Panc1 (cell line): ENCODE measurements around the gene PCNT. TPM values are rescaled to one million over a fixed set of nuclear protein-coding genes. Genes with fewer than 3 reads are reported as not detected.

ENCODE experiments used
- ATAC-seq: fragments of 200-7000 bp; cut with Tn5 transposase; 2 replicates; pipeline ENCODE4 v1.9.1; 2020; ENCODE audit warnings: mild to moderate bottlenecking, moderate library complexity
- BruUV-seq: library from RNA; stranded (reverse); fragments of 400-500 nt; replicated peaks from 2 replicates; lab custom pipeline; 2021; lab: Mats Ljungman, UMichigan
- CTCF ChIA-PET: fragments of 300-600 bp; sonication (Branson Sonifier 250); formaldehyde crosslinking; loops from one replicate; lab custom pipeline; 2022; ENCODE audit warnings: antibody characterized with exemption; lab: Charles Lee
- POLR2A ChIA-PET: fragments of 300-600 bp; sonication (Branson Sonifier 250); formaldehyde crosslinking; loops from one replicate; lab custom pipeline; 2022; ENCODE audit warnings: antibody characterized with exemption; lab: Charles Lee
- DNase-seq: peaks from one replicate; pipeline ENCODE4 v3.0.0-alpha.2; 2010; ENCODE audit warnings: low read depth, low spot score
- H3K27ac ChIP-seq: 2 replicates; pipeline ENCODE4 v1.5.1; 2011; ENCODE audit warnings: mild to moderate bottlenecking, low read length, inconsistent platforms
- H3K27me3 ChIP-seq: fragments of 200-500 bp; sonication (Bioruptor generic); 2 replicates; pipeline ENCODE4 v1.6.0; 2014; ENCODE audit warnings: low read length, inconsistent platforms; ENCODE audit not compliant: control insufficient read depth, insufficient read depth
- H3K36me3 ChIP-seq: fragments of 200-500 bp; sonication (Bioruptor generic); 2 replicates; pipeline ENCODE4 v1.5.1; 2014; ENCODE audit warnings: inconsistent platforms, mild to moderate bottlenecking, low read length, moderate library complexity; ENCODE audit not compliant: control insufficient read depth, insufficient read depth
- H3K4me1 ChIP-seq: 2 replicates; pipeline ENCODE4 v1.5.1; 2011; ENCODE audit warnings: inconsistent platforms, mild to moderate bottlenecking, low read length, moderate library complexity; ENCODE audit not compliant: control insufficient read depth, insufficient read depth
- H3K4me3 ChIP-seq, 2 experiments: 2 replicates each; pipeline ENCODE4 v1.5.1; 2011 to 2012; ENCODE audit warnings: low read depth in 2 of 2, low read length in 2 of 2, mild to moderate bottlenecking in 2 of 2, inconsistent platforms in 1 of 2, moderate library complexity in 1 of 2
- H3K9me3 ChIP-seq: fragments of 200-500 bp; sonication (Bioruptor generic); 2 replicates; pipeline ENCODE4 v1.5.1; 2014; ENCODE audit warnings: low read depth, mild to moderate bottlenecking, inconsistent platforms, low read length, moderate library complexity; ENCODE audit not compliant: control insufficient read depth, insufficient read depth
- POLR2AphosphoS5 ChIP-seq: IDR thresholded peaks from 2 replicates; pipeline ENCODE4 v1.6.1; 2012; ENCODE audit warnings: mild to moderate bottlenecking, low read depth, low read length, moderate library complexity
- SIN3A ChIP-seq: IDR thresholded peaks from 2 replicates; pipeline ENCODE4 v1.6.1; 2012; ENCODE audit warnings: low read depth, mild to moderate bottlenecking, low read length, moderate library complexity, borderline replicate concordance; ENCODE audit not compliant: insufficient read depth
- TCF7L2 ChIP-seq: IDR thresholded peaks from 2 replicates; pipeline ENCODE4 v1.6.1; 2011; ENCODE audit warnings: mild to moderate bottlenecking, low read depth, low read length, inconsistent platforms
- in situ Hi-C: cut with HindIII; loops from 2 replicates; pipeline ENCODE4 v1.10.0; 2016; ENCODE audit warnings: low sequenced_read_pairs, low pct_unique_long_range_greater_than_20kb
- intact Hi-C: fragments of 100-400 bp; cut with micrococcal nuclease; formaldehyde crosslinking; loops from one replicate; pipeline ENCODE4 v1.10.0; 2022; ENCODE audit not compliant: unreplicated experiment
- total RNA-seq: library from RNA; stranded (reverse); gene quantifications from one replicate; pipeline ENCODE4 v1.2.1, GENCODE V29; 2021; ENCODE audit not compliant: unreplicated experiment
- TF ChIP-seq, protein P1 (sequence below): fragments of 450-650 bp; IDR thresholded peaks from 2 replicates; pipeline ENCODE4 v1.5.1; 2017; ENCODE audit warnings: mild to moderate bottlenecking
- TF ChIP-seq, protein P2 (sequence below), 2 experiments: IDR thresholded peaks; 2 replicates each; pipeline ENCODE4 v1.6.1; 2011 to 2012; ENCODE audit warnings: low read depth in 2 of 2, control low read depth in 1 of 2, low read length in 1 of 2, mild to moderate bottlenecking in 1 of 2, moderate library complexity in 1 of 2; ENCODE audit not compliant: insufficient read depth in 1 of 2

PCNT gene
- total RNA-seq, 1 experiment from 2014 or later = 44.3 TPM

DNA sequence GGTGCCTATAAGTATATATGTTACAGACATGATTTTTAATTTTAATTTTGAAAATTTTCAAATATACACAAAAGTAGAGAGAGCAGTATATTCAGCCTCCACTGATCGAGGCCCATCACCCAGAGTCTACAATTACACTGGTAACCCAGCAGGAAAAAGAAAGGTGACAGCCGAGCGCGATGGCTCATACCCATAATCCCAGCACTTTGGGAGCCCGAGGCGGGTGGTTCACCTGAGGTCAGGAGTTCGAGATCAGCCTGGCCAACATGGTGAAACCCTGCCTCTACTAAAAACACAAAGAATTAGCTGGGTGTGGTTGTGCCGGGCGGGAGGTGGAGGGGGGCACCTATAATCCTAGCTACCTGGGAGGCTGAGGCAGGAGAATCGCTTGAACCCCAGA lies 36.4 kb upstream of the PCNT start:
- in situ Hi-C loops (no loop called here), intact Hi-C loops (no loop called here)
- CTCF ChIA-PET = no interaction called here
- Histone ChIP-seq H3K4me3 (peak overlapping the region; percentile 75 to 87), H3K4me1 (peaks cover 20% of the 10 kb centered on the region; the same call in 1 of the 2 replicates), H3K27ac (peak overlapping the region; percentile 83; the same call in 1 of the 2 replicates), H3K27me3 (no peaks in the 10 kb centered on the region), H3K9me3 (no peaks in the 10 kb centered on the region), H3K36me3 (peaks cover 4% of the 10 kb centered on the region; the same call in 1 of the 2 replicates)
- POLR2A ChIA-PET = no interaction called here
- DNase-seq (no peak), ATAC-seq (no peak)
- no TSS peak for BruUV-seq
- TF ChIP-seq, protein P1, sequence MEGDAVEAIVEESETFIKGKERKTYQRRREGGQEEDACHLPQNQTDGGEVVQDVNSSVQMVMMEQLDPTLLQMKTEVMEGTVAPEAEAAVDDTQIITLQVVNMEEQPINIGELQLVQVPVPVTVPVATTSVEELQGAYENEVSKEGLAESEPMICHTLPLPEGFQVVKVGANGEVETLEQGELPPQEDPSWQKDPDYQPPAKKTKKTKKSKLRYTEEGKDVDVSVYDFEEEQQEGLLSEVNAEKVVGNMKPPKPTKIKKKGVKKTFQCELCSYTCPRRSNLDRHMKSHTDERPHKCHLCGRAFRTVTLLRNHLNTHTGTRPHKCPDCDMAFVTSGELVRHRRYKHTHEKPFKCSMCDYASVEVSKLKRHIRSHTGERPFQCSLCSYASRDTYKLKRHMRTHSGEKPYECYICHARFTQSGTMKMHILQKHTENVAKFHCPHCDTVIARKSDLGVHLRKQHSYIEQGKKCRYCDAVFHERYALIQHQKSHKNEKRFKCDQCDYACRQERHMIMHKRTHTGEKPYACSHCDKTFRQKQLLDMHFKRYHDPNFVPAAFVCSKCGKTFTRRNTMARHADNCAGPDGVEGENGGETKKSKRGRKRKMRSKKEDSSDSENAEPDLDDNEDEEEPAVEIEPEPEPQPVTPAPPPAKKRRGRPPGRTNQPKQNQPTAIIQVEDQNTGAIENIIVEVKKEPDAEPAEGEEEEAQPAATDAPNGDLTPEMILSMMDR = no peak
- TF ChIP-seq POLR2AphosphoS5 (no peak), SIN3A (no peak), TCF7L2 (no peak)
- TF ChIP-seq, protein P2, sequence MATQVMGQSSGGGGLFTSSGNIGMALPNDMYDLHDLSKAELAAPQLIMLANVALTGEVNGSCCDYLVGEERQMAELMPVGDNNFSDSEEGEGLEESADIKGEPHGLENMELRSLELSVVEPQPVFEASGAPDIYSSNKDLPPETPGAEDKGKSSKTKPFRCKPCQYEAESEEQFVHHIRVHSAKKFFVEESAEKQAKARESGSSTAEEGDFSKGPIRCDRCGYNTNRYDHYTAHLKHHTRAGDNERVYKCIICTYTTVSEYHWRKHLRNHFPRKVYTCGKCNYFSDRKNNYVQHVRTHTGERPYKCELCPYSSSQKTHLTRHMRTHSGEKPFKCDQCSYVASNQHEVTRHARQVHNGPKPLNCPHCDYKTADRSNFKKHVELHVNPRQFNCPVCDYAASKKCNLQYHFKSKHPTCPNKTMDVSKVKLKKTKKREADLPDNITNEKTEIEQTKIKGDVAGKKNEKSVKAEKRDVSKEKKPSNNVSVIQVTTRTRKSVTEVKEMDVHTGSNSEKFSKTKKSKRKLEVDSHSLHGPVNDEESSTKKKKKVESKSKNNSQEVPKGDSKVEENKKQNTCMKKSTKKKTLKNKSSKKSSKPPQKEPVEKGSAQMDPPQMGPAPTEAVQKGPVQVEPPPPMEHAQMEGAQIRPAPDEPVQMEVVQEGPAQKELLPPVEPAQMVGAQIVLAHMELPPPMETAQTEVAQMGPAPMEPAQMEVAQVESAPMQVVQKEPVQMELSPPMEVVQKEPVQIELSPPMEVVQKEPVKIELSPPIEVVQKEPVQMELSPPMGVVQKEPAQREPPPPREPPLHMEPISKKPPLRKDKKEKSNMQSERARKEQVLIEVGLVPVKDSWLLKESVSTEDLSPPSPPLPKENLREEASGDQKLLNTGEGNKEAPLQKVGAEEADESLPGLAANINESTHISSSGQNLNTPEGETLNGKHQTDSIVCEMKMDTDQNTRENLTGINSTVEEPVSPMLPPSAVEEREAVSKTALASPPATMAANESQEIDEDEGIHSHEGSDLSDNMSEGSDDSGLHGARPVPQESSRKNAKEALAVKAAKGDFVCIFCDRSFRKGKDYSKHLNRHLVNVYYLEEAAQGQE (IDR thresholded peaks at IDR 0.05; ENCODE audit: insufficient read depth in 1 of 2, low read depth in 2 of 2, low read length in 1 of 2) = no peak

DNA sequence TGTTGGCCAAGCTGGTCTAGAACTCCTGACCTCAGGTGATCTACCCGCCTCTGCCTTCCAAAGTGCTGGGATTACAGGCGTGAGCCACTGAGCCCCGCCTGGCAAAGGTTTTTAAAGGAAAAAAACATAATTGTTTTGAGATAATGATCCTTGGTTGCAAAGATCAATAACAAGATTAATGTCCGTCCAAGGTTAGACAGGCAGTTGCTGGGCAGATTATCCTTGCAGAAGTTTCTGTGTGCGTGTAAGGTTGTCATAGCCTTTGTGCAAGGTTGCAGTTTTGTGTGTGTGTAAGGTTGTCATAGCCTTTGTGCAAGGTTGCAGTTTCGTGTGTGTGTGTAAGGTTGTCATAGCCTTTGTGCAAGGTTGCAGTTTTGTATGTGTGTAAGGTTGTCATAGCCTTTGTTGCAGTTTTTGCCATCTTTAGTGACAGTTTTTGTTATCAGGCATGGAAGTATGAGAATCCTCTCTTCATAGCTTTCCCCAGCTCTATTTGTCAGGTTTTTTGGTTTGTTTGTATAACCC lies 34.2 kb upstream of the PCNT start:
- Histone ChIP-seq H3K4me1 (peaks cover 10% of the 10 kb centered on the region), H3K36me3 (peaks cover 2% of the 10 kb centered on the region; the same call in 1 of the 2 replicates), H3K27me3 (no peaks in the 10 kb centered on the region), H3K27ac (no peak overlapping the region), H3K9me3 (no peaks in the 10 kb centered on the region; the same call in 1 of the 2 replicates), H3K4me3 (no peak overlapping the region)
- DNase-seq (no peak), ATAC-seq (no peak)
- no TSS peak for BruUV-seq
- ChIA-PET POLR2A (interaction anchor here (0.7 kb wide), 1 partner anchor 238 kb away, joined by 5 read pairs; no protein-coding TSS in a partner anchor), CTCF (no interaction called here)
- in situ Hi-C loops (no loop called here), intact Hi-C loops (no loop called here)
- TF ChIP-seq, protein P2 (IDR thresholded peaks at IDR 0.05; ENCODE audit: insufficient read depth in 1 of 2, low read depth in 2 of 2, low read length in 1 of 2) = no peak
- TF ChIP-seq, protein P1 = no peak
- no peak for TF ChIP-seq SIN3A
- TF ChIP-seq TCF7L2 = no peak
- no peak for TF ChIP-seq POLR2AphosphoS5
